Hematopoietic multipotent progenitor cell treated with erythropoietin and hydrocortisone succinate and interleukin-3 and kit ligand, for 8 days (in vitro differentiated cells): ENCODE data around the gene ZNFX1.

Experiments
- DNase-seq: peaks from one replicate; pipeline ENCODE4 v3.0.0-alpha.2; 2015

The ZNFX1 gene

DNA sequence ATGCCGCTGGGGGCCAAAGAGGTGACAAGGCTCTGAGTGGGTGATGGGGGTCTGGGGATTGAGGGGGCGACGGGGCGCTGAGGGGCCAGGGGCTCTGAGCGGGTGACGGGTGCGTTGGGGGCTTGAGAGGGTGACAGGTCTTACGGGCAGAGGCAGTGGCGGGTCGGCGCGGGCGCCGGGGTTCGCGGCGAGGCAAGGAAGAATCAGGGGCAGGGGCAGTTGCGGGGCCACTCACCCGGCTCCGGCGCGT lies 146 bp downstream of the ZNFX1 start:
- no peak for DNase-seq

DNA sequence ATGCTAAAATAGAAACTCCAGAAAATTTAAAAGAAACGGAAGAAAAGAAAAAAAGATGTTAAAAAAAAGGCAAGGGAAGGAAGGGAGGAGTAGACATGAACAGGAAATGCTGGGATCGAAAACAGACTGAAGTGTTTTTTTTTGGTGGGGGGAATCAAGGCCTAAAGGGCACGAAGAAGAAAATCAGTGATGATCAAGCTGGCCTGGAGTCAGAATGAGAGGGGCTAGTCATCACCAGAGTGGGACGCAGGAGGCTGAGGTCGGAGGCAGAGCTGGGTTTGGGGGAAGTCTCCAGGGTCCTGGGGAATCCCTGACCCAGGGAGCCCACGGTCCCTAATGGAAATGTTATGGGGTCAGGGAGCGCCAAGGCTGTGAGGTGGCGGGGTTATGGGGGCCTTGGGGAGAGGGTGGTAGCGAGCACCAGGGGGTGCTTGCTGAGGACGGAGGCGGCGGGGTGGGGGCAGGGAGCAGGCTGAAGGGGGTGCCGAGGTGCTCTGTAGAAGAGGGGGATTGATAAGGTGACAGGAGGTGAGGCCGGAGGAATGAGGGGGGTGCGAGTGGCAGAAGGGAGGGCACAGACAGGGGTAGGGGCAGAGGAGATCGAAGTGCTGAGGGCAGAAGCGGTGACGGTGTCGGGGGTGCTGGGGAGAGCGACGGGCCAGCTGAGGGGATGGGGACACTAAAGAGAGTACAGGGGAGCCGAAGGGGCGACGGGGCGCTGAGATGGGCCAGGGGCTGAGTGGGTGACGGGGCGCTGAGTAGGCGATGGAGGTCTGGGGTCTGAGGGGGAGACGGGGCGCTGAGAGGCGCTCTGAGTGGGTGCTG lies 684 bp downstream of the ZNFX1 start:
- DNase-seq, result no peak

DNA sequence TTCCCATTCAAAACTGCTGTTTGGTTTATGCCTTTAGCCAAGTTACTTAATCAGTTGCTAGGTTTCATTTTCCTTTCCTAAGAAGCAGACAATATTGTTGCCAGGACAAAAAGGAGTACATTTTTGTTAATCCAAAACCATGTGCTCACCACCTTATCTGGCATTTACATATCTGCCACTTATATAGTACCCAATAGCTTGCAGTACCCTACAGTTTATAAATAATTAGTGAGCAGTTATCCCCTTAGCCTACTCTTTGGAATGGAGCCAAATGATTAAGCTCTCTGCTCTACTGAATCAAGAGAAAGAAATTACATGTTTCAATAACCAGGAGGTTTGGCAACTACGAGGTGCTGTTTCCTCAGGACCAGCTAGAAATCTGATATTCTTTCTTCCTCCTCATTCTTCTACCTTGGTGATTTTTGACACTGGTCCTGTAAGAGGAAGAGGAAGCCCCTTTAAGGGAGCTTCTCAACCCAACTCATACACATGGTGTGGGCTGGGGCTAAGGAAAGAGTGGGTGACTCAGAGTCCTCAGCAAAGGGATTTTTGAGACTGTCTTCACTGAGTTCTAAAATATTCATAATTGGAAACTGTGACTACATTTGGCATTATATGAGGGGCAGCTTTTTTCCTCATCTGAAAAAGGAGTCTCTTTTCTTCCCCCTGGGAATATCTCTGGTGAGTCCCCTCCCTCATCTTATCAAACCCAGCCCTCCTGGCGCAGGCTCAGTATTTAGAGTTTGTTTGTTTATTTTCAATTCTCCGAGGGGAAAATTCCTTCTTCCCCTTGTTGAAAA lies 1.5 kb downstream of the ZNFX1 start:
- DNase-seq, result peak; percentile 80

DNA sequence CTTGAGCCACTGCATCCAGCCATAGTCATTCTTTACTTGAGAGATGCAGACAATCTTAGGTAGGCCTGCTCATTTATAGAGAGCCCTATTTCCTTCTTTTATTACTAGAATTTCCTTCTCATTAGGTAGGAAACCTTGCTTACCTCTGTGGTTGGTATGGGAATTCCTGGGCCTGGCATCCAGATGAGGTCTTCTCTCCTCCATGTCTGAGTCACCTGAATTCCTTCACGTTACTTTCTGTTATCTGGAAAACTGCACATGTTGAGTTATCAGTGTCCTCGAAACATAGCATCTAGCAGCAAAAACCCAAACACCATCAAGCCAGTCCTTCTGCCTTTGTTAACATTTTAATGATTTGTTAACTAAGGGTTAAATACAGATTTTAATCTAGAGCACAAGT lies 2.2 kb downstream of the ZNFX1 start:
- peak; percentile 53 for DNase-seq

DNA sequence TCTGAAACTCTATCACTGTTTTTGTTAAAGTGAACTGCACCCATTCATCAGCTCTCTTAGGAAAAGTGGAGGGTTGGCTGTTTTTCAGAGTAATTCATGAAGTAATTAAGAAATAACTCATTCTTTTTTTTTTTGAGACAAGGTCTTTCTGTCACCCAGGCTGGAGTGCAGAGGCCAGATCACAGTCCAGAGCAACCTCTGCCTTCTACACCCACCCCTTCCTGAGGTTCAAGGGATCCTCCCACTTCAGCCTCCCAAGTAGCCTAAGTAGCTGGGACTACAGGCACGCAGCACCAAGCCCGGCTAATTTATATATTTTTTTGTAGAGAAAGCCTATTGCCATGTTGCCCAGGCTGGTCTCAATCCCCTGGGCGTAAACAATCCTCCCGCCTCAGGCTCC lies 2.6 kb downstream of the ZNFX1 start:
- DNase-seq, result no peak

DNA sequence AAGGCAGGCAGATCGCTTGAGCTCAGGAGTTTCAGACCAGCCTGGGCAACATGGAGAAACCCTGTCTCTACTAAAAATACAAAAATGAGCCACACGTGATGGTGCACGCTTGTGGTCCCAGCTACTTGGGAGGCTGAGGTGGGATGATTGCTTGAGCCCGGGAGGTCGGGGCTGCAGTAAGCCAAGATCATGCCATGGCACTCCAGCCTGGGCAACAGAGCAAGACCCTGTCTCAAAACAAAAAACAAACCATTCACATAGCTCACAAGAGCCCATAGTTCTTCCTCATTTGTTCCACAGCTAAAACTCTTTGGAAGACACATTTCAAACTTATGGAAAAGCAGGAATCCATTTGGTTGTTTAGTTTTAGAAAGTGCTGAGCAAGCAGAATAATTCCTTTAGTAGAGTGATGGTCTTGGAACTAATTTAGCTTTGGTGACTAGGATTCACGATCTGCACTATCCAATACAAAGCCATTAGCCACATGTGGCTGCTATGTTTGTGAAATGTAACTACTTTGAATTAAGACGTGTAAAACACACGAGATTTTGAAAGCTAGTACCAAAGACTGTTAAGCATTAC lies 4.1 kb downstream of the ZNFX1 start:
- no peak for DNase-seq

DNA sequence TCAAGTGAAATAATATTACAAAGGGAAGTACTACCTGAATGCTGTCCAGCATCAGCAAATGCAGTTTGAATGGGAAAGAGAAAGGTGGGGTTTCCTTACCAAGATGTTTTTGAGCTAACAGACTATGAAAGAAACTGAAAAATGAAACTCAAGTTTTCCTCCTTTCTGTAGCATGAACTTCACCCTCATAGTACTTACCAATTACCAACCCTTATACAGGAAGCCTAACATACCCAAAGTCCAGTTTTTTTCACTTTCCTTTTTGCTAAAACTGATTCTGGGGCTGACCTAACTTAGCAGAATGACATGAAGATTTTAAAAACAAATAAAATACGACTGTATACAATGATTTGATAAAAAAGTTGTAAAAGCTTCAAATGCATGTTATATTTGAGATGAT lies 5.2 kb downstream of the ZNFX1 start:
- DNase-seq, result no peak

DNA sequence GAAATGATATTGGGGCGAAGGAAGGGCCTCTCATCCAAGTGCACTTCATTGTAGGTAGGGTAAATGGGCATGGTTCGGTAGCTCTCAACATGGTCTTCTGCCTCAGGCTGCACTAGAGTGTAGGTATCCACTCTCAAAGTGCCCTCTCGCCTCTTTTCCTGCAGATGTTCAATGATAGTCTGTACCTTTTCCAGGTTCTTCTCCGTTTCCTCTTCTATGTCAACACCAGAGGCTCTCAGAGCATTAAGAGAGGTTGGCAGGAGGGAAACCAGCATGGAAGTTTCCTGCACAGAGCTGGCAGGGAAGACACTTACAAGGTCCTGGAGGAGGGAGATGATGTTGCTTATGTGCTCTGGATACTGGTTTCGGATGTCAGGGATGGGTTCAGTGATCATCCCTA lies 7.1 kb downstream of the ZNFX1 start:
- no peak for DNase-seq

DNA sequence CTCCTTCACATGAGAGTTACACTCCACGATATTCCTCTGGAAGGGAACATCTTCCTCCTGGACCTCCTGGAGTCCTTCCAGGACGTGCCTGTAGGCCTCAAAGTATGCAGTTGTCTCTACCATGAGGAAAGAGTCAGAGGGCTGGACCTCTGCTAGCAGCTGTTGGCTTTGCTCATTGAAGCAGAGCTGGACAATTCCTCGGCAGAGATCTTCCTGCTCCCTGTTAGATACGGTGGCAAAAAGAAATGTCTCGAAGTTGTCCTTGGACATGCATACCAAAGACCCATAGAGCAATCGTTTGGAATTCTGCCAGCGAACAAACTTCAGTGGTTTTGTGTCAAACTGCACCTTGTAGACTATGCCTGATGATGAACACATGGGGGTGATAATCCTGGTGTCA lies 7.7 kb downstream of the ZNFX1 start:
- no peak for DNase-seq

DNA sequence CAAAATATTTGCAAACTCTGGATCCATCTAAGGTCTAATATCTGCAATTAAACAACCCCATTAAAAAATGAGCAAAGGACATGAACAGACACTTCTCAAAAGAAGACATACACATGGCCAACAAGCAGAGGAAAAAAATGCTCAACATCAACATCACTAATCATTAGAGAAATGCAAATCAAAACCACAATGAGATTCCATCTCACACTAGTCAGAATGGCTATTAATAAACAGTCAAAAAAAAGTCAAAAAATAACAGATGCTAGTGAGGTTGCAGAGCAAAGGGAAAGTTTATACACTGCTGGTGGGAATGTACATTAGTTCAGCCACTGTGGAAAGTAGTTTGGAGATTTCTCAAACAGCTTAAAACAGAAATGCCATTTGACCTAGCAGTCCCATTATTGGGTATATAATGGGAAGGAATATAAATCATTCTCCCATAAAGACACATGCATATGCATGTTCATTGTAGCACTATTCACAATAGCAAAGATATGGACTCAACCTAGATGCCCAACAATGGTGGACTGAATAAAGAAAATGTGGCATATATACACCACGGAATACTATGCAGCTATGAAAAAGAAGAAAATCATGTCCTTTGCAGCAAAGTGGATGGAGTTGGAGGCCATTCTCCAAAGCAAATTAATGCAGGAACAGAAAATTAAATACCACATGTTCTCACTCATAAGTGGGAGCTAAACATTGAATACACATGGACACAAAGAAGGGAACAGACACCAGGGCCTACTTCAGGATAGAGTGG lies 9.1 kb downstream of the ZNFX1 start:
- DNase-seq, result no peak

DNA sequence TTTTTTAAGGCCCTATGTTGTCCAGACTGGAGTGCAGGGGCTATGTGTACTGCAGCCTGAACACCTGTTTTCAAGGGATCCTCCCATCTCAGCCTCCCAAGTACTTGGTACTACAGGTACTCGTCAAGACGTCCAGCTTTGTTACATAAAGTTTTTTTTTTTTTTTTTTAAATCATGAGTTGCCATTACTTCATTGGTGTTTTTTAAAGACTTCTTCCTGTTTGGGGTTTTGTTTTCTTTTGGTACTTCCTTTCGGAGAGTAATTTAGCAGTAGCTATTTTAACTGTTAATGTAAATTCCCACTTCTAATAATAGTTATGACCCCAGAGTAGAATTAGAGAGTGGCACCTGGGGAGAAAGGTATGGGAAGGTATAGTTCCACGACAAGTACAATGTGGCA lies 10.5 kb downstream of the ZNFX1 start:
- DNase-seq, result no peak

DNA sequence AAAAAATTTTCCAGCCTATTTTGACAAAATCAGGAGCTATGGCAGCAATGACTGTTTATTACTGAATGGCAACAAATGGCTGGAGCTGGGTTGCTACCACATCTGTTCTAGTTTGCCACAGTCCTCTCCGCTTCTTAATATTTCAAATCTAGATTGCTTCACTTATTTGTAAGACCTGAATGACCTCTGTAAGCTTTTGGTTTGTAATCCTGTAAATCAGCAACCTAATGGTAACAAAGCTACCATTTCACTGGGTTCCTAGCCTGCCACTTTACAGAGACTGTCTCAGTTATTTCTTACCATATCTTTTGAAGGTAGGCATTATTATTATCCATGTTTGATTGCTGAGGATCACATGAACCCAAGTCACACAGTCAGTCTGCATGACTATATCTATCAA lies 15.4 kb downstream of the ZNFX1 start:
- DNase-seq, result no peak

DNA sequence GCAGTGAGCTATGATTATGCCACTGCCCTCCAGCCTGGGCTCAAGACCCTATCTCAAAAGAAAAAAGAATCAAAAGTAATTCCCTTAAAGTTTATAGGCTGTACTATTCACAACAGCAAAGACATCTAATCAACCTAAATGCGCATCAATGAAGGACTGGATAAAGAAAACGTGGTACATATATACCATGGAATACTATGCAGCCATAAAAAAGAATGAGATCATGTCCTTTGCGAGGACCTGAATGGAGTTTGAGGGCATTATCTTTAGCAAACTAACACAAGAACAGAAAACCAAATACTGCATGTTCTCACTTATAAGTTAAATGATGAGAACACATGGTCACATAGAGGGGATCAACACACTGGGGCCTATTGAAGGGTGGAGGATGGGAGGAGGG lies 16.7 kb downstream of the ZNFX1 start:
- DNase-seq, result no peak

DNA sequence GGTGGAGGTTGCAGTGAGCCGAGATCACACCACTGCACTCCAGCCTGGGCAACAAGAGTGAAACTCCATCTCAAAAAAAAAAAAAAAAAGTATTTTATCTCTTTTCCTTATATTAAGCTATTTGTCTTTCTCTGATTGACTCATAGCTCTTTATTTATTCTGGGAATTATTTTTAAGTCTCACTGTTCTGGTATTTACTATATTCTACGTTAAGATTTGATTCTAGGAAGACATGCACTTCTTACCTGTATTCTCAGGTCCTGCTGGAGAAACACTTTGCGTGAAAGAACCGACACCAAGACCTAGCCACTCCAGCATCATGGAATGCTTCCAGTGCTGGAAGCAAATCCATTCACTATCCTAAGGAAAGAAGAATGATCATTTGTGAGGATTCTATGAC lies 17.6 kb downstream of the ZNFX1 start:
- no peak for DNase-seq

DNA sequence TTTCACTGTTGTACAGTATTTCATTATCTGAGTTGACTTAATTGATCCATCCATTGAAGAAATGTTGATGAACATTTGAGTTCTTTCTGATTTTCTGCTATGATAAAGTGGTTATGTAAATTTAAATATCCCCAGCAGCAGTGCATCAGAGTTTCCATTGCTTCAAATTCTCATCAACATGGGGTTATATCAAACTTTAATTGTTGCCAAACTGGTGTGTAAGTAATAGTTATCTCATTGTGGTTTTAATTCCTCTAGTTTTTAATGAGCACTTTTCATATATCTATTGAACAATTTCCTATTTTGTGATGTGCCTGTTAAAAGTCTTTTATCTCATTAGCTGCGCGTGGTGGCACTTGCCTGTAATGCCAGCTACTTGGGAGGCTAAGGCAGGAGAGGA lies 18.1 kb downstream of the ZNFX1 start:
- DNase-seq, result no peak

DNA sequence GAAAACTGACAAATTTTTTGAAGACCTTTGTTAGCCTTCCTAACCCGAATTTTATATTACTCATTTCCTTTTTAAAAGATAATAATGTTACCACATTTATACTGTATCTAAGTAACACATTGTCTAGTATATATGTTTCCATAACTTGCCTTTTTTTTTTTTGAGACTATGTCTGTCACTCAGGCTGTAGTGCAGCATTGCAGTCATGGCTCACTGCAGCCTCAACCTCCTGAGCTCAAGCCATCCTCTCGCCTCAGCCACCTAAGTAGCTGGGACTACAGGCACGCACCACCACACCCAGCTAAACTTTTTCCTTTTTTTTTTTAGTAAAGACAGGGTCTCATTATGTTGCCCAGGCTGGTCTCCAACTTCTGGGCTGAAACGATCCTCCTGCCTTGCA lies 18.6 kb downstream of the ZNFX1 start:
- DNase-seq, result no peak

DNA sequence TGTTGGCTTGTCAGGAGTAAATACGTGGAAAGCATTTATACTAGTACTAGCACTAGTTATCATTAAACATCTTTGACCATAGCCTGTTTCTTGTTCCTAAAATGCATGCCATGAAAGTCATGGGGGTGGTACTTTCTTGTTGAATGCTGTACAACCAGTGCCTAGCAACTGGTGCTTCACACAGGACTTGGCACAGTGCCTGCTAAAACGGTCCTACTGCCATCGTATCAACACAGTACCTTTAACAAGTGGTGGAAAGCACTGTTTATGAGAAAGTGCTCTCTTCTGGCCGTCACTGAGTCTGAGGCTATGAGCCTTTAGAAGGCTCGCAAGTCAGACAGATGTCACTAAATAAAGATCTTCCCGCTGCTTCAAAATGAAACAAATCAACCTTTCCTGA lies 21.6 kb downstream of the ZNFX1 start:
- DNase-seq, result no peak

DNA sequence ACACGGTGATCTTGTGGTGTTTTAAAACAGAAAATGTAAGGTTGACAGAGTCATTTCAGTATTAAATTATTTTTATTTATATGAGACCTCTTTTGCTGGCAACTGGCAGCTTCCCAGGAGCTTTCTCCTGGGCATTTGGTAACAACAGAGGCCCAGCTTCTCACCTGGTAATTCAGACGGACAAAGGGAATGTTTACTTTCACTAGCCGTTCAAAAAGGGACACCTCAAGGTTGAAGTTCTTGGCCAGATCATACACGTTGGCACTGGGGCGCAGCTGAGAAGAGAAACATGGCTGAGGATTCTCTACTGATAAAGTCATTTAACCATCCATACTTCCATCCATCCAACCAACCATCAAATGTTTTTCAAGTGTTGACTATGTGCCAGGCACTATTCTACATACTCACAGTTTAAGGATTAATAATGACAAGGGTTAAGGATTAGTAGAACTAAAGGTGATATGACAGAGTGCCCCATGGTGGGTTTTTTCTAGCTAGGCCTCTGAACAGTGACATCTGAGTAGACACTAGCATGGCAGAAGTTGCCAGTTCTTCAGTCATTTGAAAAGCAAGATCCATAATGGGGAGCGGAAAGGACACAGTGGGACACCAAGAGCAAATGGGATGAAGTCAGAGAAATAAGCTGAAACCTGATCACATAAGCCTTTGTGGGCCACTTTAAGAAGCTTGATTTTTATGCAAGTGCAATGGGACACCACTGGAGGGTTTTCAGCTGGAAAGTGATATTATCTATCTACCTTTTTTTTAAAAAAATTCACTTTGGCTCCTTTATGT lies 25.1 kb downstream of the ZNFX1 start:
- no peak for DNase-seq

DNA sequence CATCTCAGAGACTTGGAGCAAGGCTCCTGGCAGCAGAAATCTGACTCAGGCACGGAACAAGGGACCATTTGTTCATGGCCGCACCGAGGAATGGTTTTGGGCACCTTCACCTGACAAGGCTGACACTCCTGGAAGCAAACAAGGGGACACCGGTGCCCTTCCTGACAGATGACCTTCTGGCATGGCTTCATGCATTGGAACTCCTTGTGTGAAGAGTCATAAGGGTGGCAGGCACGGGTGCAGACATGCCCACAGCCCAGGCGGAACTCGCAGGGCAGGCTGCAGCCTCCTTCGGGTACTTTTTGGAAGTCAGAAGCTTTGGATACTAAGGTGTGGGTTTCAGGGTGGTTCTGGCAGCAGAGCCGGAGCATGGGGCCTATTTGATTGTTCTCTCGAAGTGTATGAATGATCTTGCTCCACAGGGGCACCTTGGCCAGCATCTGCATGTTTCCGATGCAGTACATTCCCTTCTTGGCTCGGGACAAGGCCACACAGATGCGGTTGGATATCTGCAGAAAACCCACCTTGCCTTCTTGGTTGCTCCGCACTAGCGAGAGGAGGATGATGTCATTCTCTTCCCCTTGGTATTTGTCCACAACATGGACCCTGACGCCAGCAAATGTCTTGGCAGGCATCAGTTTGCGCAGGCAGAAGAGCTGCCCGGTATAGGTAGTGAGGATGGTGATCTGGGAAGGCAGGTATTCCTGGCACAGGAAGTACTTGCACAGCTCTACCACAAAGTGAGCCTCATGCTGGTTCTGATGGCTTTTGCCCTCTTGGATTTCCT lies 28.8 kb downstream of the ZNFX1 start:
- no peak for DNase-seq

DNA sequence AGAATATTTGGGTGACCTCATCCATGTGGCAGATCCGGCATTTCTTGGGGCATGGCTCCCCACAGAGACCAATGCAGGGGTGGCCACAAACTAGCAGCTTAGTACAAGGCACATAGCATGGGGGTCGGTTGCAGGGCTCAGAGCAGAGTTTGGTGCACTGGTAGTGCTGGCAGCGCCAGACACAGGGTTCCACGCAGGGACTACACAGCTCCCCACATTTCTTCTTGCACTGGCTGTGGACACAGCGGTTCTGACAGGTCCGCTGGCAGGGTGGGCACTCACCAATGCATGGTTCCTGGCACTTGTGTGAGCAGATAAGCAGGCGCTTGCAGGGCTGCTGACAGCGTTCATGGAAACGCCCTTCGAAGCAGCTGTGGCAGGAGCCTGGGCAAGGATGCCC lies 29.6 kb downstream of the ZNFX1 start:
- peak; percentile 11 for DNase-seq

DNA sequence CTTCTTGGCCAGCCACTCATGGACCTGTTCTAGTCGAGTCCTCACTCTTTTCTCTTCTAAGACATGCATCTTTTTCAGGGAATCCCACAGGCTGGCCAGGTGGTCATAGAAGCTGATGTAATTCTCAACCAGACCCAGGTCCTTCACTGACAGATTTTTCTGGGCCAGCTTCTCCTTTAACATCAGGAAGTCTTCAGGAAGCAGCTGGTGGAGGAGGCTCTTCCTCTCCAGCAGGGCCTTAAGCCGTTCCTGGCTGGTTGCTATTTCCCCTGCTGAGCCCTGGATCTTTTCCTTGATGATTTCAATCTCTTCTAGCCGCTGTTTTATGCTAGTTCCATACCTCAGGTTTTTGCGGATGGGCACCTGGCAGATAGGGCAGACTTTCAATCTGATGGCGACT lies 30.1 kb downstream of the ZNFX1 start:
- DNase-seq, result no peak

DNA sequence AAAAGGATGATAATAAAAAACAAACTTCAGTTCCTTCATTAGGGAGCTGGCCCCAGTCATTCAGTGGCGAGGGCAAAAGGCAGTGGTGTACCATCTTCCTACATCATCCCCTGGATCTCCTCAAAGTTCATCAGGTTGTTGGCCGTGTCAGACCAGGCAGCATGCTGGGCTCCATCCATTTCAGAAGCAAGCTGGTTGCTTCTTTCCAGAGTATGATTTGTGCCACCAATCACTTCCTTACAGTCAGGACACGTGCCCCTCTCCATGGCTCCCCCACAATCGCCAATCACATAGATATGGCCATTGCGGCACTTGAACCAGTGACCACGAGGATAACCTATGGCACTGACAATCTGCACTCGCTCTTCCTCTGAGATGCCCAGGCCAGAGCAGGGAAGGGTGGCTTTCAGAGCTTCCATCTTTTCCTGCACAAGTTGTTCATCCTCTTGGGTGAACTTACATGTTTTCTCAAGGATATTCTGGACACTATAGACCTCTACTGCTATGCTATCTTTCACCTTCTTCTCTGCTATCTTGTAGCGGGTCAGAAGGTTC lies 30.6 kb downstream of the ZNFX1 start:
- DNase-seq, result no peak
